HEK293T (cell line): ENCODE results near the gene PLCB1.
"Not testable (repeated sequence)": the region's sequence is repeated elsewhere in the genome, so short reads cannot be mapped to it uniquely, and the experiment has no call there.

Experiments
- CTCF ChIA-PET: fragments of 350-600 bp; formaldehyde crosslinking; extraction: SDS; loops from one replicate; lab custom pipeline; 2021; ENCODE audit warnings: antibody characterized with exemption, inconsistent platforms; lab: Yijun Ruan, JAX
- POLR2A ChIA-PET: fragments of 350-600 bp; formaldehyde crosslinking; extraction: SDS; loops from one replicate; lab custom pipeline; 2020; ENCODE audit warnings: antibody characterized with exemption, inconsistent platforms; lab: Yijun Ruan, JAX
- DNase-seq: peaks from one replicate; pipeline ENCODE4 v3.0.0; 2012; ENCODE audit warnings: mixed read lengths; ENCODE audit errors: extremely low spot score
- ARNT ChIP-seq: fragments of 450-650 bp; IDR thresholded peaks from 2 replicates; pipeline ENCODE4 v1.6.1; 2017; ENCODE audit warnings: mild to moderate bottlenecking
- BHLHE40 ChIP-seq: fragments of 450-650 bp; IDR thresholded peaks from 2 replicates; pipeline ENCODE4 v1.6.1; 2016; ENCODE audit warnings: mild to moderate bottlenecking, moderate library complexity, borderline replicate concordance
- CTBP1 ChIP-seq: fragments of 450-650 bp; IDR thresholded peaks from 2 replicates; pipeline ENCODE4 v1.6.1; 2016; ENCODE audit warnings: borderline replicate concordance
- ELF4 ChIP-seq: fragments of 450-650 bp; IDR thresholded peaks from 2 replicates; pipeline ENCODE4 v1.6.1; 2017; ENCODE audit warnings: antibody characterized with exemption
- FOXA1 ChIP-seq: fragments of 450-650 bp; IDR thresholded peaks from 2 replicates; pipeline ENCODE4 v1.6.1; 2016; ENCODE audit warnings: mild to moderate bottlenecking
- FOXK2 ChIP-seq: fragments of 450-650 bp; IDR thresholded peaks from 2 replicates; pipeline ENCODE4 v1.6.1; 2016; ENCODE audit warnings: mild to moderate bottlenecking
- FOXM1 ChIP-seq: fragments of 450-650 bp; IDR thresholded peaks from 2 replicates; pipeline ENCODE4 v1.6.1; 2017; ENCODE audit warnings: mild to moderate bottlenecking, borderline replicate concordance
- HDGF ChIP-seq: fragments of 450-650 bp; IDR thresholded peaks from 2 replicates; pipeline ENCODE4 v1.6.1; 2017; ENCODE audit warnings: antibody characterized with exemption, borderline replicate concordance
- L3MBTL2 ChIP-seq: fragments of 450-650 bp; conservative IDR thresholded peaks from 2 replicates; pipeline ENCODE4 v1.6.1; 2016; ENCODE audit warnings: mild to moderate bottlenecking
- LEF1 ChIP-seq: fragments of 450-650 bp; IDR thresholded peaks from 2 replicates; pipeline ENCODE4 v1.6.1; 2017; ENCODE audit warnings: mild to moderate bottlenecking, borderline replicate concordance
- NFRKB ChIP-seq: fragments of 450-650 bp; IDR thresholded peaks from 2 replicates; pipeline ENCODE4 v1.6.1; 2016; ENCODE audit warnings: mild to moderate bottlenecking, moderate library complexity
- SP1 ChIP-seq: fragments of 450-650 bp; IDR thresholded peaks from 2 replicates; pipeline ENCODE4 v1.6.1; 2017
- SUZ12 ChIP-seq: fragments of 450-650 bp; IDR thresholded peaks from 2 replicates; pipeline ENCODE4 v1.6.1; 2016; ENCODE audit warnings: mild to moderate bottlenecking
- TARDBP ChIP-seq: fragments of 450-650 bp; IDR thresholded peaks from 2 replicates; pipeline ENCODE4 v1.6.1; 2016
- ZNF384 ChIP-seq: fragments of 450-650 bp; IDR thresholded peaks from 2 replicates; pipeline ENCODE4 v1.6.1; 2016
- TF ChIP-seq, protein P1 (sequence below): fragments of 450-650 bp; IDR thresholded peaks from 2 replicates; pipeline ENCODE4 v1.6.1; 2016

Gene PLCB1

GRCh38 chr20:8154638-8155037, 22.6 kb downstream of the PLCB1 start:
- ChIA-PET CTCF (no interaction called here), POLR2A (no interaction called here)
- no peak for DNase-seq
- TF ChIP-seq LEF1: no peak
- no peak for TF ChIP-seq ELF4
- no peak for TF ChIP-seq FOXK2
- TF ChIP-seq L3MBTL2: no peak
- TF ChIP-seq BHLHE40: no peak
- TF ChIP-seq SUZ12: no peak
- TF ChIP-seq HDGF: no peak

GRCh38 chr20:8155229-8155628, 23.2 kb downstream of the PLCB1 start:
- CTCF ChIA-PET: no interaction called here
- POLR2A ChIA-PET: no interaction called here
- DNase-seq: no peak
- no peak for TF ChIP-seq FOXK2
- no peak for TF ChIP-seq CTBP1

GRCh38 chr20:8155812-8156211, 23.7 kb downstream of the PLCB1 start:
- no peak for DNase-seq
- TF ChIP-seq FOXA1 (no peak), LEF1 (no peak), SP1 (no peak), NFRKB (no peak), L3MBTL2 (no peak), FOXM1 (no peak), ZNF384 (no peak), BHLHE40 (no peak), CTBP1 (no peak), ARNT (no peak), ELF4 (no peak), HDGF (no peak), TARDBP (no peak)
- TF ChIP-seq, protein P1, sequence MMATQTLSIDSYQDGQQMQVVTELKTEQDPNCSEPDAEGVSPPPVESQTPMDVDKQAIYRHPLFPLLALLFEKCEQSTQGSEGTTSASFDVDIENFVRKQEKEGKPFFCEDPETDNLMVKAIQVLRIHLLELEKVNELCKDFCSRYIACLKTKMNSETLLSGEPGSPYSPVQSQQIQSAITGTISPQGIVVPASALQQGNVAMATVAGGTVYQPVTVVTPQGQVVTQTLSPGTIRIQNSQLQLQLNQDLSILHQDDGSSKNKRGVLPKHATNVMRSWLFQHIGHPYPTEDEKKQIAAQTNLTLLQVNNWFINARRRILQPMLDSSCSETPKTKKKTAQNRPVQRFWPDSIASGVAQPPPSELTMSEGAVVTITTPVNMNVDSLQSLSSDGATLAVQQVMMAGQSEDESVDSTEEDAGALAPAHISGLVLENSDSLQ: no peak
- ChIA-PET CTCF (no interaction called here), POLR2A (no interaction called here)

DNA sequence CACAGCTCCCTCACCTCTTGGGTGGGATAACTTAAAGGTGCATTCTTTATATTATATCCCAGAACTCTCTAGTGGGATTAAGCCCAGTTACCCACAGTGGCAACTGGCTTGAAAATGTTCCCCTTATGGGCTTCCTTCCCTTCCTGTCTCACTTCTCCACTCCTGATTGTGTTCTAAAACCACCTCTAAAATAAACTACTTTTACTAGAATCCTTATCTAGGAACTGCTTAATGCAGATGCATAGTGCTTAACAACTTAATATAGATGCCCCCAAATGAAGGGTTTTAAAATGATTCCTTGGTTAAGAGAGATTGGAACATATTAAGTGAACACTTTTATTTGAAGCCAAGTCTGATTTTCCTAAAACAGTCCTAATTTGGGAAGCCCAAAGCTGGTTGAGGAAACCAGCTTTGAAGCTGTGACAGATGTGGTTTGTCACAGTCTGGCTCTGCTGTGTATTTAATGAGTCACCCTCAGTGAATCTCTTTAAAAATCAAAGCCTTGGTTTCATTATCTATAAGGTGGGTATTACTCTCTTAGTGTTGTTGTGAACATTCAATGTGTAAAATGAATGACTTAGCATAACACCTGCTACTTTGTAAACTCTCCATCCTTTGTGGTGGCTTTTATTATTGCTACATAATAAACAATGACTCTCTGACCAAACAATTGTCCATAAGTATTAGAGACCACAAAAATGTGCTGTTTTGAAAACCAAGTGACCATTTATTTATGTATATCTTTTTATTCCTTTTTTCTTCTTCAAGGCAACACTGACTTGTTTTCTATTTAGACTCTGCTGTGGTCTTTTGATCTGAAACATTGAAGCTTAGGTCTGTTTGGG, 24.4 kb downstream of the PLCB1 start:
- no peak for DNase-seq
- CTCF ChIA-PET: no interaction called here

DNA sequence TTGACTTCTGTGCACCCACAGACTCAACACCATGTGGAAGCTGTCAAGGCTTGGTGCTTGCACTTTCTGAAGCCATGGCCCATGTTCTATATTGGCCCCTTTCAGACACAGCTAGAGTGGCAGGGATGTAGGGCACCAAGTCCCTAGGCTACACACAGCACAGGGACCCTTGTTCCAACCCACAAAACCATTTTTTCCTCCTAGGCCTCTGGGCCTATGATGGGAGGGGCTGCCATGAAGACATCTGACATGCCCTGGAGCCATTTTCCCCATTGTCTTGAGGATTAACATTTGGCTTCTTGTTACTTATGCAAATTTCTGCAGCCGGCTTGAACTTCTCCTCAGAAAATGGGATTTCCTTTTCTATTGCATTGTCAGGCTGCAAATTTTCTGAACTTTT, 27.2 kb downstream of the PLCB1 start:
- CTCF ChIA-PET, POLR2A ChIA-PET, DNase-seq: not testable (repeated sequence)

More for the DNA sequence above, 24.4 kb downstream of the PLCB1 start:
- POLR2A ChIA-PET: no interaction called here
- TF ChIP-seq LEF1: no peak
- TF ChIP-seq CTBP1: no peak
- TF ChIP-seq TARDBP: no peak
- TF ChIP-seq ARNT: no peak
- no peak for TF ChIP-seq SP1
- no peak for TF ChIP-seq NFRKB
- TF ChIP-seq SUZ12: no peak
- TF ChIP-seq BHLHE40: no peak
- TF ChIP-seq ELF4: no peak
- no peak for TF ChIP-seq L3MBTL2
- no peak for TF ChIP-seq FOXM1
- TF ChIP-seq FOXK2: no peak
- TF ChIP-seq ZNF384: no peak

DNA sequence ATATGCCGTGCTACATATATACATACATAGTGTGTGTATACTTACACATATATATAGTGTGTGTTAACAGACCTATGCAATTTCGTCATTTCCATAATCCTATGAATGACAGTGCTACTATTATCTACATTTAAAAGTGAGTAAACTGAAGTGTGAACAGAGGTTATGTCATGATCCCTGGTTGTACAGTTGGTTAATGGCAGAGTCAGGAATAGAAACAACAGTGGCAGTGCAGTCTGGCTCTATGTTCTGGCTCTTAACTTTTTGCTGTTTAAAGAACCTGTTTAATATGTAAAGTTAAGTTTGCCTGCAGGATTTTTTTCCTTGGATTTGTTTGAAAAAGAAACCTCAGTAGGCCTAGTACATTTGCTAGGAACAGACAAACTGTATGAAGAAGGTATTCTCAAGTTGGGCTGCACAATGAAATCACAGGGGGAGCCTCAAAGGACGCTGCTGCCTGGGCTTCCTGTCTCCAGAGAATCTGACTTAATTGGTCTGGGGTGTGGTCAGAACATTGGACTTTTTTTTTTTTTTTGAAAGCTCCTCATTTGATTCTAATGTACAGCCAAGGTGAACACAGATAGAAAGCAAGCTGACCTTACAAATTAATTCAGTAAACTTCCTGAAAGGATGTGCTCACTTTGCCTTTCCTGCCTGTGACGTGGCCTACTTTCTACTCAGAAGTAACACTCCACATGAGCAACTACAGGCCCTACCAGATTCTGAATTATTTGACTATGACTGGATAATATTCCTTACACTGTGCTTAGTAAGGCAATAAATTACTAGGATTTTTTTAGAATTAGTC, 29.4 kb downstream of the PLCB1 start:
- CTCF ChIA-PET: no interaction called here
- no peak for DNase-seq
- POLR2A ChIA-PET: no interaction called here
- no peak for TF ChIP-seq NFRKB
- no peak for TF ChIP-seq FOXM1
- no peak for TF ChIP-seq ARNT
- TF ChIP-seq HDGF: no peak
- no peak for TF ChIP-seq L3MBTL2
- no peak for TF ChIP-seq SP1
- no peak for TF ChIP-seq ELF4
- TF ChIP-seq SUZ12: no peak

GRCh38 chr20:8162610-8163009, 30.5 kb downstream of the PLCB1 start:
- ChIA-PET CTCF (no interaction called here), POLR2A (no interaction called here)
- TF ChIP-seq L3MBTL2 (no peak), BHLHE40 (no peak)
- no peak for DNase-seq

- DNase-seq: no peak
- POLR2A ChIA-PET: no interaction called here
- CTCF ChIA-PET: no interaction called here
- TF ChIP-seq L3MBTL2: no peak
- no peak for TF ChIP-seq CTBP1
- TF ChIP-seq FOXM1: no peak
- no peak for TF ChIP-seq TARDBP
- TF ChIP-seq ELF4: no peak
- TF ChIP-seq SUZ12: no peak
- TF ChIP-seq ARNT: no peak
- no peak for TF ChIP-seq FOXK2
- TF ChIP-seq, protein P1: no peak
- no peak for TF ChIP-seq NFRKB
- TF ChIP-seq LEF1: no peak
- TF ChIP-seq SP1: no peak
- no peak for TF ChIP-seq ZNF384
- no peak for TF ChIP-seq HDGF
- no peak for TF ChIP-seq BHLHE40
- TF ChIP-seq FOXA1: no peak
These were observed 31.5 kb downstream of the PLCB1 start for GRCh38 chr20:8163543-8163942.
